ENCODE data around the gene RTN4RL1.
A peak's percentile ranks its signal among the peaks of the same experiment; 100 is the strongest.

The RTN4RL1 gene

DNA sequence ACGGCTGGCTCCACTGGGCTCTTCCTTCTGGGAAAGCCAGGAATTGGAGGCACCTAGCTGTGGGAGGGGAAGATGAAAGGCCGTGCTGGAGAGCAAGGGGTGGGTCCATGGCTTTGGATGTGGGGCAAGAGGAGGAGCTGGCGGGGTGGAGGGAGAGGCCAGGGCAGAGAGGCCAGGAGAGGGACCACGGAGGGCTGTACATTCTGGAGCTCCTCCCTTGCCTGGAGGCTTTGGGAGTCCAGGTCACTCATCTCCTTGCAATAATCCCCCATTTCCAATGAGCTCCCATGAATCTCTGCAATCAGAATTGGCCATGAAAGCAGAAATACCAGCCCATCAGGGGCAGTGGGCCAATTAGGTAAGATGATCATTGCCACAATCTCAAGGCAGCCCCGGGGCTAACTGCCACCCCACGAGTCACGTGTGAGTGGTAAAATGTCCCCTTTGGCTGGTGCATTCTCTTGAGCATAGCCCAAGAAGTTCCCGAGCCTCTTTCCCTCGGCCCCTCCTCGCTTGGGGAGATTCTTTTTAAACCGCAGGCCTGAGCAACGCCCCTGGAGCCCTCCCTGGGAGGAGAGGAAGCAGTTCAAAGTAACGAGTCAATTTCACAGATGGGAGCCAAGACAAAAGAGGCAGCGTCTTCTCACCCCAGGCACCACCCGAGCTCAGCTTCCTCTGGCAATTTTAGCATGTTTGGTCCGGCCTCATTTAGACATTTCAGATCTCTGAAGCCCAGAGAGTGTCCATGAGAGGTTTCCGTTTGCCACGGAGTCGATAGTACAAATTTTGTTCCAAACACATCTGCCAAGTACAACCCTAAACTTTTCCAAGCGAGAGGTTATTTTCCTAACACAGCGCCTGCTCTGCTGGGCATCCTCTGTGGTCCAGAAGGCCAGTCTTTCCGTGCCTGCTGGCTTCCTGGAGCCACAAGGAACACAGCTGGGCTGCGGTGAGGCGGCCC is 13.4 kb downstream of the RTN4RL1 start:
- H2AK5ac ChIP-seq (ENCODE audit: low read length), result no peak overlapping the region
- H3K56ac ChIP-seq (ENCODE audit: low read length), result peak overlapping the region; percentile 62
- H3K4me3 ChIP-seq (ENCODE audit: low read length), result no peak overlapping the region
- no peaks in the 10 kb centered on the region for H3K27me3 ChIP-seq (ENCODE audit: insufficient read depth, low read length, poor library complexity)
- H2BK15ac ChIP-seq (replicated peaks; ENCODE audit: low read depth), result no peak overlapping the region
- no peak overlapping the region for H3K18ac ChIP-seq (ENCODE audit: low read length)
- no peak overlapping the region for H2BK5ac ChIP-seq (ENCODE audit: low read length)
- DNase-seq, result peak; percentile 58
- no peak overlapping the region for H4K8ac ChIP-seq (ENCODE audit: low read depth, low read length)
- no peaks in the 10 kb centered on the region for H3K36me3 ChIP-seq (ENCODE audit: control insufficient read depth, insufficient read depth, low read length)
- no peak overlapping the region for H2BK120ac ChIP-seq (ENCODE audit: low read depth, low read length)
- no peaks in the 10 kb centered on the region for H3K79me2 ChIP-seq (ENCODE audit: control insufficient read depth, insufficient read depth, low read length)
- H4K5ac ChIP-seq (ENCODE audit: low read length), result no peak overlapping the region
- H3K27ac ChIP-seq (ENCODE audit: low read depth, low read length), result no peak overlapping the region
- no peaks in the 10 kb centered on the region for H3K79me1 ChIP-seq (ENCODE audit: low read length)
- no peak overlapping the region for H3K4me2 ChIP-seq (ENCODE audit: low read length)
- no peak overlapping the region for H3K4ac ChIP-seq (ENCODE audit: low read depth, low read length)
- peaks cover 9% of the 10 kb centered on the region for H3K4me1 ChIP-seq (ENCODE audit: control insufficient read depth, low read depth, low read length)
- no peak overlapping the region for H3K23ac ChIP-seq (ENCODE audit: low read length)
- no CpG with 5 or more reads among the region's 24 CpGs for WGBS (ENCODE audit: extremely low coverage, insufficient coverage, low lambda C conversion rate)
- H3K9ac ChIP-seq (ENCODE audit: low read length), result no peak overlapping the region

GRCh38 chr17:2009737-2010136 is 15.4 kb downstream of the RTN4RL1 start:
- Histone ChIP-seq H3K18ac (ENCODE audit: low read length) (no peak overlapping the region), H3K4me2 (ENCODE audit: low read length) (no peak overlapping the region), H2BK5ac (ENCODE audit: low read length) (no peak overlapping the region), H3K79me2 (ENCODE audit: control insufficient read depth, insufficient read depth, low read length) (no peaks in the 10 kb centered on the region), H4K8ac (ENCODE audit: low read depth, low read length) (no peak overlapping the region), H2BK15ac (replicated peaks; ENCODE audit: low read depth) (no peak overlapping the region), H3K79me1 (ENCODE audit: low read length) (no peaks in the 10 kb centered on the region), H4K5ac (ENCODE audit: low read length) (no peak overlapping the region), H3K36me3 (ENCODE audit: control insufficient read depth, insufficient read depth, low read length) (no peaks in the 10 kb centered on the region), H3K4ac (ENCODE audit: low read depth, low read length) (no peak overlapping the region), H3K27ac (ENCODE audit: low read depth, low read length) (no peak overlapping the region), H3K23ac (ENCODE audit: low read length) (no peak overlapping the region), H3K27me3 (ENCODE audit: insufficient read depth, low read length, poor library complexity) (no peaks in the 10 kb centered on the region), H2BK120ac (ENCODE audit: low read depth, low read length) (no peak overlapping the region), H2AK5ac (ENCODE audit: low read length) (no peak overlapping the region), H3K9ac (ENCODE audit: low read length) (no peak overlapping the region), H3K56ac (ENCODE audit: low read length) (no peak overlapping the region), H3K4me1 (ENCODE audit: control insufficient read depth, low read depth, low read length) (peaks cover 9% of the 10 kb centered on the region), H3K4me3 (ENCODE audit: low read length) (no peak overlapping the region)
- WGBS (ENCODE audit: extremely low coverage, insufficient coverage, low lambda C conversion rate), result no CpG with 5 or more reads among the region's 10 CpGs
- DNase-seq, result no peak

- Histone ChIP-seq H3K27ac (ENCODE audit: low read depth, low read length) (no peak overlapping the region), H3K23ac (ENCODE audit: low read length) (no peak overlapping the region), H3K18ac (ENCODE audit: low read length) (no peak overlapping the region), H2BK5ac (ENCODE audit: low read length) (no peak overlapping the region), H3K27me3 (ENCODE audit: insufficient read depth, low read length, poor library complexity) (no peaks in the 10 kb centered on the region), H3K4ac (ENCODE audit: low read depth, low read length) (no peak overlapping the region), H4K8ac (ENCODE audit: low read depth, low read length) (no peak overlapping the region), H3K4me2 (ENCODE audit: low read length) (no peak overlapping the region), H3K56ac (ENCODE audit: low read length) (no peak overlapping the region), H2BK15ac (replicated peaks; ENCODE audit: low read depth) (no peak overlapping the region), H3K79me1 (ENCODE audit: low read length) (no peaks in the 10 kb centered on the region), H3K4me1 (ENCODE audit: control insufficient read depth, low read depth, low read length) (peaks cover 9% of the 10 kb centered on the region), H2AK5ac (ENCODE audit: low read length) (no peak overlapping the region), H3K79me2 (ENCODE audit: control insufficient read depth, insufficient read depth, low read length) (no peaks in the 10 kb centered on the region), H2BK120ac (ENCODE audit: low read depth, low read length) (no peak overlapping the region), H3K9ac (ENCODE audit: low read length) (no peak overlapping the region), H3K36me3 (ENCODE audit: control insufficient read depth, insufficient read depth, low read length) (no peaks in the 10 kb centered on the region), H3K4me3 (ENCODE audit: low read length) (no peak overlapping the region), H4K5ac (ENCODE audit: low read length) (no peak overlapping the region)
- DNase-seq, result no peak
- WGBS (ENCODE audit: extremely low coverage, insufficient coverage, low lambda C conversion rate), result no CpG with 5 or more reads among the region's 15 CpGs
These were observed 16.6 kb downstream of the RTN4RL1 start for GRCh38 chr17:2008332-2009126.

DNA sequence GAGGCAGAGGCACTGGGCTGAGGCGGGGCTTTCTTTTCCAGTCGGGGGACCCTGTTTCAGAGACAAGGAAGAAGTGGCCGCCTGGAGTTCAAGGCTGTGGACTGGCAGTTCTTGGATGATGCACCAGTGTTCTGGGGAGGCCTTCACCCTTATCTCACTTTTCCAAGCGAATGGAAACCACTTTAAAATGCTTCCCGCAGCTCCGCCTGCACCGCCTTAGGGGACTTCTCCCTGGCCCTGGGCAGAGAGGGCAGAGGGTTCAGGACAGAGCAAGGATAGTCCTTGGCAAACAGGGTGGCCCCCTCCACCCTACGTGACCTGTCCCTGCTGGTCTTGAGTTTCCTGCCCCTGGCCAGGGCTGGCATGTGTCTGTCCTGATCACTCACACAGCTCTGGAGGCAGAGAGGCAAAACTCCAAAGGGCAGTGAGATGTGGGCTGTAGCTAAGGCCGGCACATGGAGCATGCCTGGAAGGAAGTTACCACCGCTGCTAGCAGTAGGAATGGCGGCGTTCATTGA is 20.6 kb downstream of the RTN4RL1 start:
- Histone ChIP-seq H2BK120ac (ENCODE audit: low read depth, low read length) (no peak overlapping the region), H2BK5ac (ENCODE audit: low read length) (no peak overlapping the region), H3K36me3 (ENCODE audit: control insufficient read depth, insufficient read depth, low read length) (no peaks in the 10 kb centered on the region), H3K27ac (ENCODE audit: low read depth, low read length) (no peak overlapping the region), H2AK5ac (ENCODE audit: low read length) (no peak overlapping the region), H3K18ac (ENCODE audit: low read length) (no peak overlapping the region), H3K79me2 (ENCODE audit: control insufficient read depth, insufficient read depth, low read length) (no peaks in the 10 kb centered on the region), H3K23ac (ENCODE audit: low read length) (no peak overlapping the region), H3K4ac (ENCODE audit: low read depth, low read length) (no peak overlapping the region), H3K4me3 (ENCODE audit: low read length) (no peak overlapping the region), H3K56ac (ENCODE audit: low read length) (peak overlapping the region; percentile 34), H2BK15ac (replicated peaks; ENCODE audit: low read depth) (no peak overlapping the region), H3K9ac (ENCODE audit: low read length) (no peak overlapping the region), H3K79me1 (ENCODE audit: low read length) (no peaks in the 10 kb centered on the region), H4K8ac (ENCODE audit: low read depth, low read length) (no peak overlapping the region), H3K4me2 (ENCODE audit: low read length) (no peak overlapping the region), H3K4me1 (ENCODE audit: control insufficient read depth, low read depth, low read length) (peaks cover 3% of the 10 kb centered on the region), H4K5ac (ENCODE audit: low read length) (no peak overlapping the region), H3K27me3 (ENCODE audit: insufficient read depth, low read length, poor library complexity) (no peaks in the 10 kb centered on the region)
- no peak for DNase-seq
- WGBS (ENCODE audit: extremely low coverage, insufficient coverage, low lambda C conversion rate), result no CpG with 5 or more reads among the region's 12 CpGs

DNA sequence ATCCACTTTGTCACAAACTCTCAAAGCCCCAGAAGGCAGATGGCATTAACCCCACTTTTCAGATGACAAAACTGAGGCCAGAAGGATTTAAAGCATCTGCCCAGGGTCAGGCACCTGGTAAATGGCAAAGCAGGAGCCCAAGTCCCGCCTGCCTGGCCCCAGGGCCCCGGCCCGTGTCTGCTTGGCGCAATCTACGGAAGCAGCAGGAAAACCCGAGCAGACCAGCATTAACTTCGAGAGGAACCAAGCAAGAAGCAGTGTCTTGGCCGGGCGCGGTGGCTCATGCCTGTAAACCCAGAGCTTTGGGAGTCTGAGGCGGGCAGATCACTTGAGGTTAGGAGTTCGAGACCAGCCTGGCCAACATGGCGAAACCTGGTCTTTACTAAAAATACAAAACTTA is 21.6 kb downstream of the RTN4RL1 start:
- DNase-seq, result no peak
- no peak overlapping the region for H3K23ac ChIP-seq (ENCODE audit: low read length)
- H3K4me1 ChIP-seq (ENCODE audit: control insufficient read depth, low read depth, low read length), result peaks cover 5% of the 10 kb centered on the region
- no peak overlapping the region for H2BK15ac ChIP-seq (replicated peaks; ENCODE audit: low read depth)
- no peak overlapping the region for H2AK5ac ChIP-seq (ENCODE audit: low read length)
- WGBS (ENCODE audit: extremely low coverage, insufficient coverage, low lambda C conversion rate), result no CpG with 5 or more reads among the region's 13 CpGs
- no peaks in the 10 kb centered on the region for H3K79me2 ChIP-seq (ENCODE audit: control insufficient read depth, insufficient read depth, low read length)
- no peaks in the 10 kb centered on the region for H3K79me1 ChIP-seq (ENCODE audit: low read length)
- H3K4me3 ChIP-seq (ENCODE audit: low read length), result no peak overlapping the region
- H3K36me3 ChIP-seq (ENCODE audit: control insufficient read depth, insufficient read depth, low read length), result no peaks in the 10 kb centered on the region
- no peak overlapping the region for H3K4me2 ChIP-seq (ENCODE audit: low read length)
- no peak overlapping the region for H3K56ac ChIP-seq (ENCODE audit: low read length)
- H4K5ac ChIP-seq (ENCODE audit: low read length), result no peak overlapping the region
- no peak overlapping the region for H3K9ac ChIP-seq (ENCODE audit: low read length)
- H3K27me3 ChIP-seq (ENCODE audit: insufficient read depth, low read length, poor library complexity), result no peaks in the 10 kb centered on the region
- H2BK120ac ChIP-seq (ENCODE audit: low read depth, low read length), result no peak overlapping the region
- no peak overlapping the region for H4K8ac ChIP-seq (ENCODE audit: low read depth, low read length)
- no peak overlapping the region for H2BK5ac ChIP-seq (ENCODE audit: low read length)
- H3K4ac ChIP-seq (ENCODE audit: low read depth, low read length), result no peak overlapping the region
- H3K18ac ChIP-seq (ENCODE audit: low read length), result no peak overlapping the region
- no peak overlapping the region for H3K27ac ChIP-seq (ENCODE audit: low read depth, low read length)

Data from mesendoderm (in vitro differentiated cells).